ENCODE measurements around the gene CD180.

The CD180 gene

DNA sequence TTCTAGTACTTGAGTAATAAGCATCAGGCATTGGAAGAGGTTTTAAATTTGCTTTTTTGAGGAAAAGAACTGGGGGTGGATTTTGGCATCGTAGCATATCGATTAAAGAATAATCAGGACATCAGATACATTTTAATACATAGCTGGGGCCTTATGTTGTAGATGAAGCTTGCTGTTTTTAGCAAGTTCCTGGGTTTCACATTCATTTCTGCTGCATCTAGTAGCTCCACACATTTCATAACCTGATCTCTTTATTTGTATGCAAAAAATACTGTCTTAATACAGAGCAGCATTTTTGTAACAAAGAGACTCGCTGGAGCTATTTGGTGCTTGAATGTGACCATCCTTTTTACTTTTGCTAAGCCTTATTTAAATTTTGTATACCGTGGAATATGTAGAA is 28.5 kb downstream of the CD180 start:
- H3K27ac ChIP-seq: no peak overlapping the region
- CTCF ChIA-PET: interaction anchor here (0.5 to 5.4 kb wide), 3 partner anchors 41 to 1084 kb away, joined by 3 to 15 read pairs (median 3); no protein-coding TSS in a partner anchor
- TF ChIP-seq, protein P1, sequence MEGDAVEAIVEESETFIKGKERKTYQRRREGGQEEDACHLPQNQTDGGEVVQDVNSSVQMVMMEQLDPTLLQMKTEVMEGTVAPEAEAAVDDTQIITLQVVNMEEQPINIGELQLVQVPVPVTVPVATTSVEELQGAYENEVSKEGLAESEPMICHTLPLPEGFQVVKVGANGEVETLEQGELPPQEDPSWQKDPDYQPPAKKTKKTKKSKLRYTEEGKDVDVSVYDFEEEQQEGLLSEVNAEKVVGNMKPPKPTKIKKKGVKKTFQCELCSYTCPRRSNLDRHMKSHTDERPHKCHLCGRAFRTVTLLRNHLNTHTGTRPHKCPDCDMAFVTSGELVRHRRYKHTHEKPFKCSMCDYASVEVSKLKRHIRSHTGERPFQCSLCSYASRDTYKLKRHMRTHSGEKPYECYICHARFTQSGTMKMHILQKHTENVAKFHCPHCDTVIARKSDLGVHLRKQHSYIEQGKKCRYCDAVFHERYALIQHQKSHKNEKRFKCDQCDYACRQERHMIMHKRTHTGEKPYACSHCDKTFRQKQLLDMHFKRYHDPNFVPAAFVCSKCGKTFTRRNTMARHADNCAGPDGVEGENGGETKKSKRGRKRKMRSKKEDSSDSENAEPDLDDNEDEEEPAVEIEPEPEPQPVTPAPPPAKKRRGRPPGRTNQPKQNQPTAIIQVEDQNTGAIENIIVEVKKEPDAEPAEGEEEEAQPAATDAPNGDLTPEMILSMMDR (conservative IDR thresholded peaks at IDR 0.05; ENCODE audit: low read depth): no peak
- POLR2A ChIA-PET (ENCODE audit: low non-redundant PET): no interaction called here
- no peak for DNase-seq (ENCODE audit: low spot score)

DNA sequence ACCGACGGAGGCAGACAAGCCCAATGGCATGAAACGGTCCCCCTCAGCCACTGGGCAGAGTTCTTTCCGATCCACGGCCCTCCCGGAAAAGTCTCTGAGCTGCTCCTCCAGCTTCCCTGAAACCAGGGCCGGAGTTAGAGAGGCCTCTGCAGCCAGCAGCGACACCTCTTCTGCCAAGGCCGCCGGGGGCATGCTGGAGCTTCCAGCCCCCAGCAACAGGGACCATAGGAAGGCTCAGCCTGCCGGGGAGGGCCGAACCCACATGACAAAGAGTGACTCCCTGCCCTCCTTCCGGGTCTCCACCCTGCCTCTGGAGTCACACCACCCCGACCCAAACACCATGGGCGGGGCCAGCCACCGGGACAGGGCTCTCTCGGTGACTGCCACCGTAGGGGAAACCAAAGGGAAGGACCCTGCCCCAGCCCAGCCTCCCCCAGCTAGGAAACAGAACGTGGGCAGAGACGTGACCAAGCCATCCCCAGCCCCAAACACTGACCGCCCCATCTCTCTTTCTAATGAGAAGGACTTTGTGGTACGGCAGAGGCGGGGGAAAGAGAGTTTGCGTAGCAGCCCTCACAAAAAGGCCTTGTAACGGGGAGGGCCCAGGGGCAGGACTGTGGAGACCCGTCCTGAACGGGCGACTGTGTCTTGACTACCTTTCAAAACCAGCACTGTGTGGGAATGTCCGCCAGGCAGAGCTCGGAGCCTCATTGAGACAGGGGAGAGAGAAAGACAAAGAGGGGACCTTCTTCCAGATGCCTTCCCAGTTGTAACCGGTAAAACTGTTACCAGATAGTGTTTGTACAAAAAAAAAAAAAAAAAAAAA is 29.9 kb downstream of the CD180 start:
- POLR2A ChIA-PET (ENCODE audit: low non-redundant PET): no interaction called here
- H3K27ac ChIP-seq: peak overlapping the region; percentile 52
- no peak for DNase-seq (ENCODE audit: low spot score)
- CTCF ChIA-PET: interaction anchor here (0.6 to 5.4 kb wide), 8 partner anchors 9 to 1086 kb away, joined by 3 to 15 read pairs (median 4); no protein-coding TSS in a partner anchor
- TF ChIP-seq, protein P1 (conservative IDR thresholded peaks at IDR 0.05; ENCODE audit: low read depth): peak; percentile 24; the same call in 1 of the 2 replicates

DNA sequence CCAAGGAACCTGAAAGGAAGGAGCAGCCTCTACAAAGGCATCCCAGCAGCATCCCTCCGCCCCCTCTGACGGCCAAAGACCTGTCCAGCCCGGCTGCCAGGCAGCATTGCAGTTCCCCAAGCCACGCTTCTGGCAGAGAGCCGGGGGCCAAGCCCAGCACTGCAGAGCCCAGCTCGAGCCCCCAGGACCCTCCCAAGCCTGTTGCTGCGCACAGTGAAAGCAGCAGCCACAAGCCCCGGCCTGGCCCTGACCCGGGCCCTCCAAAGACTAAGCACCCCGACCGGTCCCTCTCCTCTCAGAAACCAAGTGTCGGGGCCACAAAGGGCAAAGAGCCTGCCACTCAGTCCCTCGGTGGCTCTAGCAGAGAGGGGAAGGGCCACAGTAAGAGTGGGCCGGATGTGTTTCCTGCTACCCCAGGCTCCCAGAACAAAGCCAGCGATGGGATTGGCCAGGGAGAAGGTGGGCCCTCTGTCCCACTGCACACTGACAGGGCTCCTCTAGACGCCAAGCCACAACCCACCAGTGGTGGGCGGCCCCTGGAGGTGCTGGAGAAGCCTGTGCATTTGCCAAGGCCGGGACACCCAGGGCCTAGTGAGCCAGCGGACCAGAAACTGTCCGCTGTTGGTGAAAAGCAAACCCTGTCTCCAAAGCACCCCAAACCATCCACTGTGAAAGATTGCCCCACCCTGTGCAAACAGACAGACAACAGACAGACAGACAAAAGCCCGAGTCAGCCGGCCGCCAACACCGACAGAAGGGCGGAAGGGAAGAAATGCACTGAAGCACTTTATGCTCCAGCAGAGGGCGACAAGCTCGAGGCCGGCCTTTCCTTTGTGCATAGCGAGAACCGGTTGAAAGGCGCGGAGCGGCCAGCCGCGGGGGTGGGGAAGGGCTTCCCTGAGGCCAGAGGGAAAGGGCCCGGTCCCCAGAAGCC is 30.8 kb downstream of the CD180 start:
- peak; percentile 48 for DNase-seq (ENCODE audit: low spot score)
- CTCF ChIA-PET: interaction anchor here (0.6 to 5.4 kb wide), 8 partner anchors 9 to 1301 kb away, joined by 3 to 15 read pairs (median 4); no protein-coding TSS in a partner anchor
- peak overlapping the region; percentile 52 for H3K27ac ChIP-seq

DNA sequence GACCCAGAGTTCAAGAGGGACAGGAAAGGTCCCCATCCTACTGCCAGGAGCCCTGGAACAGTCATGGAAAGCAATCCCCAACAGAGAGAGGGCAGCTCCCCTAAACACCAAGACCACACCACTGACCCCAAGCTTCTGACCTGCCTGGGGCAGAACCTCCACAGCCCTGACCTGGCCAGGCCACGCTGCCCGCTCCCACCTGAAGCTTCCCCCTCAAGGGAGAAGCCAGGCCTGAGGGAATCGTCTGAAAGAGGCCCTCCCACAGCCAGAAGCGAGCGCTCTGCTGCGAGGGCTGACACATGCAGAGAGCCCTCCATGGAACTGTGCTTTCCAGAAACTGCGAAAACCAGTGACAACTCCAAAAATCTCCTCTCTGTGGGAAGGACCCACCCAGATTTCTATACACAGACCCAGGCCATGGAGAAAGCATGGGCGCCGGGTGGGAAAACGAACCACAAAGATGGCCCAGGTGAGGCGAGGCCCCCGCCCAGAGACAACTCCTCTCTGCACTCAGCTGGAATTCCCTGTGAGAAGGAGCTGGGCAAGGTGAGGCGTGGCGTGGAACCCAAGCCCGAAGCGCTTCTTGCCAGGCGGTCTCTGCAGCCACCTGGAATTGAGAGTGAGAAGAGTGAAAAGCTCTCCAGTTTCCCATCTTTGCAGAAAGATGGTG is 31.6 kb downstream of the CD180 start:
- TF ChIP-seq, protein P1 (conservative IDR thresholded peaks at IDR 0.05; ENCODE audit: low read depth): no peak
- CTCF ChIA-PET: interaction anchor here (5.4 kb wide), 1 partner anchor 44 kb away, joined by 15 read pairs; no protein-coding TSS in a partner anchor
- POLR2A ChIA-PET (ENCODE audit: low non-redundant PET): no interaction called here
- peak overlapping the region; percentile 5; the same call in 1 of the 2 replicates for H3K27ac ChIP-seq
- DNase-seq (ENCODE audit: low spot score): no peak

More for the DNA sequence above, 30.8 kb downstream of the CD180 start:
- POLR2A ChIA-PET (ENCODE audit: low non-redundant PET): no interaction called here
- TF ChIP-seq, protein P1 (conservative IDR thresholded peaks at IDR 0.05; ENCODE audit: low read depth): peak; percentile 71

DNA sequence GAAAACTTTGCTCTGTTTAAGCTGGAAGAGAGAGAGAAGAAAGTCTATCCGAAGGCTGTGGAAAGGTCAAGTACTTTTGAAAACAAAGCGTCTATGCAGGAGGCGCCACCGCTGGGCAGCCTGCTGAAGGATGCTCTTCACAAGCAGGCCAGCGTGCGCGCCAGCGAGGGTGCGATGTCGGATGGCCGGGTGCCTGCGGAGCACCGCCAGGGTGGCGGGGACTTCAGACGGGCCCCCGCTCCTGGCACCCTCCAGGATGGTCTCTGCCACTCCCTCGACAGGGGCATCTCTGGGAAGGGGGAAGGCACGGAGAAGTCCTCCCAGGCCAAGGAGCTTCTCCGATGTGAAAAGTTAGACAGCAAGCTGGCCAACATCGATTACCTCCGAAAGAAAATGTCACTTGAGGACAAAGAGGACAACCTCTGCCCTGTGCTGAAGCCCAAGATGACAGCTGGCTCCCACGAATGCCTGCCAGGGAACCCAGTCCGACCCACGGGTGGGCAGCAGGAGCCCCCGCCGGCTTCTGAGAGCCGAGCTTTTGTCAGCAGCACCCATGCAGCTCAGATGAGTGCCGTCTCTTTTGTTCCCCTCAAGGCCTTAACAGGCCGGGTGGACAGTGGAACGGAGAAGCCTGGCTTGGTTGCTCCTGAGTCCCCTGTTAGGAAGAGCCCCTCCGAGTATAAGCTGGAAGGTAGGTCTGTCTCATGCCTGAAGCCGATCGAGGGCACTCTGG is 32.6 kb downstream of the CD180 start:
- TF ChIP-seq, protein P1 (conservative IDR thresholded peaks at IDR 0.05; ENCODE audit: low read depth): no peak
- H3K27ac ChIP-seq: peak overlapping the region; percentile 5; the same call in 1 of the 2 replicates
- ChIA-PET POLR2A (ENCODE audit: low non-redundant PET) (no interaction called here), CTCF (interaction anchor here (0.7 to 0.9 kb wide), 2 partner anchors 45 to 205 kb away, joined by 3 read pairs; no protein-coding TSS in a partner anchor)
- no peak for DNase-seq (ENCODE audit: low spot score)
